RKO (cell line): ENCODE results near the gene SMAD6.
"Not testable (repeated sequence)": the region's sequence is repeated elsewhere in the genome, so short reads cannot be mapped to it uniquely, and the experiment has no call there.

Experiments used
- DNase-seq: peaks from one replicate; pipeline ENCODE4 v3.0.0-alpha.2; 2016; ENCODE audit warnings: low spot score

Gene SMAD6

DNA sequence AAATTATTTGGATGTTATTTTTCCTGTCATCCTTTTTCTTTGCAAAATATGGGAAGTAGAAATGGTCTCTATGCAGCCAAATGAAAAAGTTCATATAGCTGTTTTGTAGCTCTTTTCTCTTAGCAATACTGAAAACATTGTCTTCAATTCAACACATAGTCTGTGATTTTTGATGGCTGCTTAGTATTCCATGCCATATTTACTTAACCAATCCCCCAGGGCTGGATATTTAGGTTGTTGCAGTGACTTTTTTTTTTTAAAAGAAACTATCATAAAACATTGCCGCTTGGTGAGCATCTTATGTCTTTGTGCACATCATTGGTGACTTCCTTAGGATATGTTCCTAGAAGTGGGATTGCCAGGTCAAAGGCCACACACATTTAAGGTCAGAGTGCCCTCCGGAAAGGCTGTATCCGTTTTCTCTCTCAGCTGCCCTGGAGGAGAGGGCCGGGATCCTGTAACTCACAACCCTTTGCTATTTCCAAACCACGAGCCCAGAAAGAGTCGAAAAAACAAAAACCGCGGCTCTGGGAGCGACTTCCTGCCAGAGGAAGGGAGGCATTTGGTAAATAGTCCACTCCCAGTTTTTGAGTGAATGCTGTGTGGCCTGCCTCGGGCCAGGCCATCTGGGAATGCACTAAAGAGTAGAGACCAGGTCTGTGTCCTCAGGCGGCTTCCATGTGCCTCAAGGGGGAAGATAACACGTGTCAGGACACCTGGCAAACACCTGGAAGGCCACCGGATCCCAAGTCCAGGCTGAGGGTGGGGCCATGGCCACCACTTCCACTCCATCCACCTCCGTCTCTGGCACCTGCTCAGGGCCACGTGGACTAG is 41.9 kb downstream of the SMAD6 start:
- DNase-seq = no peak

DNA sequence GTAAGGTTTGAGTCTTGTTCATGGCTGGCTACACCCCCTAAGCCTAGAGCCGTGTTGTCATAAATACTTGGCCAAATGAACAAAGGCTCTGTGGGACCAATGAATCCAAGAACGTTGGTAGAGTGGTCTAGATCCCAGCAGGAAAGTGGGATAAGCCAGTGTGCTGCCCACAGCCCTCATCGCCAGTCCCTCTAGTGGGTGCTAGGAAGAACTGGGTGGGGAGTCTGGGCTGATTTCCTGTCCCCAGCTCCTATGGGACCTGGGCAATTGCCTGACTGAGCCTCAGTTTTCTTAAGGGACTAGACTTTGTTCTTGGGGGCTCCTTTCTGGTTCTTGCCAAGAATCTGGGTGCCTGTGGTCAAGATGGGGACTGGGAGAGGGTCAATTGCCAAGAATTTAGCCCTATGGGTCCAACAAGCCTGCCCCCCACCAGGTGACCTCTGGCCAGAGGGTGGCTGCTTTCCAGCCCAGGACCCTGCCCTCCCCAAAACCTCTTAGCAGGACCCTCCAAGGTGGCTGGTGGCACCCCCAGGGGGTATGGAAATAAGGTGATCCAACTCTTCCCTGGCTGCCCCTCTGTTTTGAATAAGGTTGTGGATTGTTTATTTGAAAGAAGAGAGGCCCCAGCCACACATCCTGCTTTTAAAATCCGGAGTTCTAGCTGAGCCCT is 42.7 kb downstream of the SMAD6 start:
- no peak for DNase-seq

GRCh38 chr15:66745530-66746230 is 43.6 kb downstream of the SMAD6 start:
- DNase-seq = no peak

DNA sequence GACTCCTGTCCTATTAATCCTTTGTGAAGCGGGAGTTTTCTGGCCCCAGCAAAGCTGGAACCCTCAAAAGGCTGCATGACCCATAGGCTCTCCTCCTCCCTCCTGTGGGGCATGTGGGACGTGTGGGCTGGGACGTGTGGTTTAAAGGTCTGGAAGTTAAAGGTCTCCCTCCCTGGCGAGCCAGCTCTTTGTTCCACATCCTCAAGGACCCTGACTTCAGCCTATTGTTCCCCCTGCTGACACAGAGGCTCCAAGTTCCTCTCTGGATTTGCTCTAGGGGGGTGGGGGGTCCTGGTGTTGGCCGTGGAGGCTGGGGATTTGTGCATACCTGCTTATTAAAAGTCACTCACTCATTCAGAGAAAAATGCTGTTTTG is 44.2 kb downstream of the SMAD6 start:
- DNase-seq = no peak

DNA sequence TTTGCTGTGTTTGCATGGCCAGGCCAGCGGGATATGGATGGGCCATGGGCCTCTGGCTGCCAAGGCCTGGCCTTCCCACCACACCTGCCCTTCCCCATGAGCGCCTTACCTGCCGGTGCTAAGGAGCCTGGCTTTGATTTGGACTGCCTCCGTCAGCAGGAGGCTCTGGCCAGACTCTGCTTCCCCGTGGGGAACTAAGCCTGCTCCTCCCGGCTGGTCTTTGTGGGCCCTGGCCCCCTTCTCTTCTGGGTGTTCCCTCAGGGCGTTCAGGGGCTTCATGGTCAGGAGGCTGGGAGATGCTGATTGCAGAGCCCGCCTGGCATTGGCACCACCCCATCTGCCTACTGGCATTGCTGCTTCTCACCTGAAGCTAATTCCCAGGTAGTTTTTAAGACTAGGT is 45.2 kb downstream of the SMAD6 start:
- no peak for DNase-seq

GRCh38 chr15:66747886-66748707 is 46.1 kb downstream of the SMAD6 start:
- DNase-seq = no peak

GRCh38 chr15:66748708-66749035 is 46.6 kb downstream of the SMAD6 start:
- no peak for DNase-seq

DNA sequence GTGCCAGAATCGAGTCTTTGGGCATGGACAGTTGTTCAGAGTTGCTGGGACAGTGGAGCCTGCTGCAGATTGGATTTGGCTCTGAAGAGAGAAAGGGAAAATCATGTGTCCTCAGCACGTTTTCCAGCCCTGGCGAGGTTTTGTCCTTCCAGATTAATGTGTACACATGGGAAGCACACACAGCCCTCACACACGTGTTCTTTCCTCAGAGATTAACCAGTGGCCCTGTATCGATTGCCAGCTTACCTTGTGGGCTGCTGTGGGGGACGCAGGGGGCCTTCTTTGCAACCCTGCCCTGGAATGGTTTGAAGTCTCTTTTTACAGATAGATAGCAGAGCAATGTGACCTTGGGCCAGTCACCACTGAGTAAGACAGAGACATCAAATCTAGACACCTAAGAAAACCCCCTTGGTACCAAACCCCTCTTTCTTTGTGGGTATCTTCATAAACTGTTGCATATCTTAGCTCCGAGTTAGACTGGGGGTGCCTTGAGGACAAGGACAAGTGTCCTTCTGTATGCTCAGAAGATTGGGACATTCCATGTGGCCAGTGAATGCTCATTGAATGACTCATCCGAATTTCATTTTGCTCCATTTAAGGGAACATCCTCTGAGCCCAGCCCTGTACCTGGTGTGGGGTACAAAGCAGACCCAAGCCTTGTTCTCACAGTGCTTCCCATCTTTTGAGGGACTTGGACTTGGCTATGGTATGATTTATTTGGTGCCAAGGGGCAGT is 48.0 kb downstream of the SMAD6 start:
- no peak for DNase-seq

GRCh38 chr15:66750609-66751008 is 48.6 kb downstream of the SMAD6 start:
- DNase-seq = no peak

GRCh38 chr15:66751579-66751978 is 49.5 kb downstream of the SMAD6 start:
- no peak for DNase-seq

- DNase-seq = no peak
These were observed 50.0 kb downstream of the SMAD6 start for GRCh38 chr15:66752078-66752477.

GRCh38 chr15:66753687-66754377 is 51.8 kb downstream of the SMAD6 start:
- DNase-seq = no peak

- no peak for DNase-seq
These were observed 52.8 kb downstream of the SMAD6 start for GRCh38 chr15:66754789-66755188.

DNA sequence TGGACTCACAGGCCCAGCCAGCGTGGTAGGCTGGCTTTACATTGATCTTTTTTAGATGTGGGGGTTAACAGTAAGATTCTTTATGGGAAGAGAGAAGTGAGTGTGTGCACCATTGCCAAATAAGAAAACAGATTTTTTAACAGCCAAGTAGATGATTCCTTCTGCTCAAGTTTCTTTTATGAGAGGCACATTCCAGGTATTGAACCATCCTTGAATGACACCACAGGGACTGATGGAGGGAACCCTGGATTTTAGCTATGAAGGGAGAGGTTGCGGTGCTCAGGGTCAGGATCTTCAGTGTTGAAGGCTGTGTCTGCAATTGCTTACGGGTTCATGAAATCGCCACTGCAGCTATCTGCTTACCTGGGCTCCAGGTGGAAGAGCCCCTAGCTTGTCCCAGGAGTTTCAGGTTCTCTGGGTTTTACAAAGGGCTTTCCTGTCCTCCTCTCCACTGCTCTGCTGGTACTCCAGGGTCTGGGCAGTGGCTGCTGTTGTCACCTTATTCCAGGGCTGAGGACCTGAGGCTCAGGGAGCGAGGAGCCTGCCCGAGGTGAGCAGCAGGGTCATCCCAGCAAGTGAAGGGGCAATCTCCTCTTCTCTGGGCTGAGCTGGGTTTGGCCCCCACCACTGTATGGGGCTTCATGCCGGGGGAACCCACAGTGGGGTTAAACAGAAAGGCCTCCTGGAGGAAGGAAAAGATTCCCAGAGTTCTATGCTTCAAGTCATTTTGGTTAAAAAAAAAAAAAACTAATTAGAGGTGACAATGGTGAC is 53.4 kb downstream of the SMAD6 start:
- no peak for DNase-seq

GRCh38 chr15:66756295-66756694 is 54.3 kb downstream of the SMAD6 start:
- DNase-seq = no peak

DNA sequence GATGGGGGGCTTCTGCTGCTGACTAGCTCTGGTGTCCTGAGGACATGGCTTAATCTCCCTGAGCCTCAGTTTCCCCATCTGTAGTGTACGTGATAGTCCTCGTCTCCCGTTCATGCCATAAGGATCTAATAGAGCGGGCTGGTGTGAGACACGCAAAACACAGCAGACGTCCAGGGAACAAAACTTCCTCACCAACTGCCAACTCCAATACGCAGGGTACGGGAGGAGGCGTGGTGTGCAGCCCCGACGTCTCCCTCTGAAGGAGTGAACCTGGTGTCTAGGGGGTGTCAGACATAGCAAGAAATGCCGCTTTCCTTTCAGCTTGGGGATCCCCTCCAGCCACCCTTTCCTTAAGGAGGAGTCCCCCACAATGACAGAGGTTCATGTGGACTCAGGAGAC is 55.0 kb downstream of the SMAD6 start:
- no peak for DNase-seq

- DNase-seq = no peak
These were observed 55.5 kb downstream of the SMAD6 start for GRCh38 chr15:66757521-66757920.

DNA sequence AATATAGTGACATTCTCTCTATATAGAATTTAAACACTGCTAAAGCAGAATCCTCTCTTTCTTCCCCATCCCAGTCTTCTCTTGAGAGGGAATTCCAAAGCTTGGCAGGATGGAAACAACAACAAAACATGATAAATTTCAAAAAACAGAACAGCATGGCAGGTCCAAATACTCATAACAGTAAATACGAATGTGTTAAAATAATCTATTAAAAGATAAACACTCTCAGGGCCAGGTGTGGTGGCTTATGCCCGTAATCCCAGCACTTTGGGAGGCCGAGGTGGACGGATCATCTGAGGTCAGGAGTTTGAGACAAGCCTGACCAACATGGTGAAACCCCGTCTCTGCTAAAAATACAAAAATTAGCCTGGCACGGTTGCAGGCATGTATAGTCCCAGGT is 56.2 kb downstream of the SMAD6 start:
- not testable (repeated sequence) for DNase-seq

GRCh38 chr15:66758844-66759243 is 56.8 kb downstream of the SMAD6 start:
- DNase-seq = no peak
